ENCODE results near the gene PCDHB10.
"Not testable (repeated sequence)": the region's sequence is repeated elsewhere in the genome, so short reads cannot be mapped to it uniquely, and the experiment has no call there.

Gene PCDHB10

GRCh38 chr5:141188682-141189081 is 3.5 kb upstream of the PCDHB10 start:
- DNase-seq, result not testable (repeated sequence)

DNA sequence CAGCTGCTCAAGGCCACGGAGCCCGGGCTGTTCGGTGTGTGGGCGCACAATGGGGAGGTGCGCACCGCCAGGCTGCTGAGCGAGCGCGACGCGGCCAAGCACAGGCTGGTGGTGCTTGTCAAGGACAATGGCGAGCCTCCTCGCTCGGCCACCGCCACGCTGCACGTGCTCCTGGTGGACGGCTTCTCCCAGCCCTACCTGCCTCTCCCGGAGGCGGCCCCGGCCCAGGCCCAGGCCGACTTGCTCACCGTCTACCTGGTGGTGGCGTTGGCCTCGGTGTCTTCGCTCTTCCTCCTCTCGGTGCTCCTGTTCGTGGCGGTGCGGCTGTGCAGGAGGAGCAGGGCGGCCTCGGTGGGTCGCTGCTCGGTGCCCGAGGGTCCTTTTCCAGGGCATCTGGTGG is 3.0 kb upstream of the PCDHB10 start:
- not testable (repeated sequence) for DNase-seq

DNA sequence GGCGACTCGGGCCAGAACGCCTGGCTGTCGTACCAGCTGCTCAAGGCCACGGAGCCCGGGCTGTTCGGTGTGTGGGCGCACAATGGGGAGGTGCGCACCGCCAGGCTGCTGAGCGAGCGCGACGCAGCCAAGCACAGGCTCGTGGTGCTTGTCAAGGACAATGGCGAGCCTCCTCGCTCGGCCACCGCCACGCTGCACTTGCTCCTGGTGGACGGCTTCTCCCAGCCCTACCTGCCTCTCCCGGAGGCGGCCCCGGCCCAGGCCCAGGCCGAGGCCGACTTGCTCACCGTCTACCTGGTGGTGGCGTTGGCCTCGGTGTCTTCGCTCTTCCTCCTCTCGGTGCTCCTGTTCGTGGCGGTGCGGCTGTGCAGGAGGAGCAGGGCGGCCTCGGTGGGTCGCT is 2.2 kb downstream of the PCDHB10 start:
- not testable (repeated sequence) for DNase-seq

GRCh38 chr5:141196363-141196762 is 4.2 kb downstream of the PCDHB10 start:
- DNase-seq, result no peak

- no peak for DNase-seq
These were observed 7.4 kb downstream of the PCDHB10 start, which contains the start of gene PCDHB11 for GRCh38 chr5:141199359-141200235. TSS of gene PCDHB11 (plus strand) at chr5:141199627. CDS start at chr5:141199775, 148 bp downstream.

GRCh38 chr5:141201126-141201525 is 9.0 kb downstream of the PCDHB10 start:
- not testable (repeated sequence) for DNase-seq

DNA sequence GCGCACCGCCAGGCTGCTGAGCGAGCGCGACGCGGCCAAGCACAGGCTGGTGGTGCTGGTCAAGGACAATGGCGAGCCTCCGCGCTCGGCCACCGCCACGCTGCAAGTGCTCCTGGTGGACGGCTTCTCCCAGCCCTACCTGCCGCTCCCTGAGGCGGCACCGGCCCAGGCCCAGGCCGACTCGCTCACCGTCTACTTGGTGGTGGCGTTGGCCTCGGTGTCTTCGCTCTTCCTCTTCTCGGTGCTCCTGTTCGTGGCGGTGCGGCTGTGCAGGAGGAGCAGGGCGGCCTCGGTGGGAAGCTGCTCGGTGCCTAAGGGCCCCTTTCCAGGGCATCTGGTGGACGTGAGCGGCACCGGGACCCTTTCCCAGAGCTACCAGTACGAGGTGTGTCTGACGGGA is 9.5 kb downstream of the PCDHB10 start:
- DNase-seq, result not testable (repeated sequence)

- no peak for DNase-seq
These were observed 16.3 kb downstream of the PCDHB10 start, which contains the start of gene PCDHB12 for GRCh38 chr5:141208478-141208877. TSS of gene PCDHB12 (plus strand) at chr5:141208719. CDS start at chr5:141208908, 189 bp downstream.

DNA sequence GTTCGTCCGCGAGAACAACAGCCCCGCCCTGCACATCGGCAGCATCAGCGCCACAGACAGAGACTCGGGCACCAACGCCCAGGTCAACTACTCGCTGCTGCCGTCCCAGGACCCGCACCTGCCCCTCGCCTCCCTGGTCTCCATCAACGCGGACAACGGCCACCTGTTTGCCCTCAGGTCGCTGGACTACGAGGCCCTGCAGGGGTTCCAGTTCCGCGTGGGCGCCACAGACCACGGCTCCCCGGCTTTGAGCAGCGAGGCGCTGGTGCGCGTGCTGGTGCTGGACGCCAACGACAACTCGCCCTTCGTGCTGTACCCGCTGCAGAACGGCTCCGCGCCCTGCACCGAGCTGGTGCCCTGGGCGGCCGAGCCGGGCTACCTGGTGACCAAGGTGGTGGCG is 18.1 kb downstream of the PCDHB10 start:
- not testable (repeated sequence) for DNase-seq

- not testable (repeated sequence) for DNase-seq
These were observed 18.7 kb downstream of the PCDHB10 start for GRCh38 chr5:141210849-141211248.

DNA sequence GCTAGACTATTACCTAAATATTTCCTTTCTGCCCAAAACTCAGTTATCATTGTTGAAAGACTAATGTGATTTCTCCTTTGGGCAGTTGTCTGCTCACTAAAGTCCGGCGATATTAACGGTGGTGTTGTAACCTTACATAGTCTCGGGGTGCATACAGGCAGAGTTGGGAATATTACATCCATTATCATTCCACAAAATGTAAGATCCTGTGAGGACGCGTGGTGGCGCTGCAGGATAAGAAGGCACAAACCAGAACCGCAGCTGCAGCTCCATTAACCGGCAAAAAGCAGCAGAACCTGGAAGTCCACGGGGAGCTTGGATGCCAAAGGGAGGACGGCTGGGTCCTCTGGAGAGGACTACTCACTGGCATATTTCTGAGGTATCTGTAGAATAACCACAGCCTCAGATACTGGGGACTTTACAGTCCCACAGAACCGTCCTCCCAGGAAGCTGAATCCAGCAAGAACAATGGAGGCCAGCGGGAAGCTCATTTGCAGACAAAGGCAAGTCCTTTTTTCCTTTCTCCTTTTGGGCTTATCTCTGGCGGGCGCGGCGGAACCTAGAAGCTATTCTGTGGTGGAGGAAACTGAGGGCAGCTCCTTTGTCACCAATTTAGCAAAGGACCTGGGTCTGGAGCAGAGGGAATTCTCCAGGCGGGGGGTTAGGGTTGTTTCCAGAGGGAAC is 21.6 kb downstream of the PCDHB10 start, which contains the start of gene PCDHB13:
Gene PCDHB13 (plus strand): TSS at position 264 of the 684 bp plus-strand sequence. CDS start 205 bp downstream, at position 469.
- DNase-seq, result not testable (repeated sequence)

DNA sequence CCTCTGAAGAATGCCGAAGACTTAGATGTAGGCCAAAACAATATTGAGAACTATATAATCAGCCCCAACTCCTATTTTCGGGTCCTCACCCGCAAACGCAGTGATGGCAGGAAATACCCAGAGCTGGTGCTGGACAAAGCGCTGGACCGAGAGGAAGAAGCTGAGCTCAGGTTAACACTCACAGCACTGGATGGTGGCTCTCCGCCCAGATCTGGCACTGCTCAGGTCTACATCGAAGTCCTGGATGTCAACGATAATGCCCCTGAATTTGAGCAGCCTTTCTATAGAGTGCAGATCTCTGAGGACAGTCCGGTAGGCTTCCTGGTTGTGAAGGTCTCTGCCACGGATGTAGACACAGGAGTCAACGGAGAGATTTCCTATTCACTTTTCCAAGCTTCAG is 22.4 kb downstream of the PCDHB10 start:
- DNase-seq, result not testable (repeated sequence)

DNA sequence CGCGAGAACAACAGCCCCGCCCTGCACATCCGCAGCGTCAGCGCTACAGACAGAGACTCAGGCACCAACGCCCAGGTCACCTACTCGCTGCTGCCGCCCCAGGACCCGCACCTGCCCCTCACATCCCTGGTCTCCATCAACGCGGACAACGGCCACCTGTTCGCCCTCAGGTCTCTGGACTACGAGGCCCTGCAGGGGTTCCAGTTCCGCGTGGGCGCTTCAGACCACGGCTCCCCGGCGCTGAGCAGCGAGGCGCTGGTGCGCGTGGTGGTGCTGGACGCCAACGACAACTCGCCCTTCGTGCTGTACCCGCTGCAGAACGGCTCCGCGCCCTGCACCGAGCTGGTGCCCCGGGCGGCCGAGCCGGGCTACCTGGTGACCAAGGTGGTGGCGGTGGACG is 23.4 kb downstream of the PCDHB10 start:
- DNase-seq, result not testable (repeated sequence)

- DNase-seq, result not testable (repeated sequence)
These were observed 23.9 kb downstream of the PCDHB10 start for GRCh38 chr5:141216035-141216434.

DNA sequence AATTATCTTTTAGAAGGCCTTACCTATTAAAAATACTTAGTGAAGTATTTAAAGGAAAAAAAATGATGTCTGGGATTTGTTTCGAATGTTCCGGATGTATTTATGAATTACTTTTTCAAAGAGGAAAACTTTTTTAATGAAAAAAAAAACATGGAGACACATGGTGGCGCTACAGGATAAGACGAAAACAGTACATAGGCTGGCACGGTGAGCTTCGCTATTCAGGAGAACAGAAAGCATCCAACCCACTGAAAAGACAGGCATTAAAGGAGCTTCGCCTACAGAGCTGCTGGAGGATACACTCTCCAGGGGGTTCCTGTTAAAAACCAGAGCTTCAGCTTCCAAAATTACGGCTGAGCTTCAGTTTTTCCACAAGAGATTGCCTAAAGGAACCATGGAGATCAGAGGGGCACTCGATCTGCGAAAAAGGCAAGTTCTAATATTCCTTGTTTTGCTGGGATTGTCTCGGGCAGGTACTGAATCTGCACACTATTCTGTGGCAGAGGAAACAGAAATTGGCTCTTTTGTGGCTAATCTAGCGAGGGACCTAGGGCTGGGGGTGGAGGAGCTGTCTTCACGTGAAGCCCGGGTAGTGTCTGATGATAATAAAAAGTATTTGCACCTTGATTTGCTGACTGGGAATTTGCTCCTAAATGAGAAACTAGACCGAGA is 31.1 kb downstream of the PCDHB10 start, which contains the start of gene PCDHB14:
Gene PCDHB14 (plus strand): TSS at position 232 of the 672 bp plus-strand sequence. CDS start 163 bp downstream, at position 395.
- DNase-seq, result peak; percentile 25

DNA sequence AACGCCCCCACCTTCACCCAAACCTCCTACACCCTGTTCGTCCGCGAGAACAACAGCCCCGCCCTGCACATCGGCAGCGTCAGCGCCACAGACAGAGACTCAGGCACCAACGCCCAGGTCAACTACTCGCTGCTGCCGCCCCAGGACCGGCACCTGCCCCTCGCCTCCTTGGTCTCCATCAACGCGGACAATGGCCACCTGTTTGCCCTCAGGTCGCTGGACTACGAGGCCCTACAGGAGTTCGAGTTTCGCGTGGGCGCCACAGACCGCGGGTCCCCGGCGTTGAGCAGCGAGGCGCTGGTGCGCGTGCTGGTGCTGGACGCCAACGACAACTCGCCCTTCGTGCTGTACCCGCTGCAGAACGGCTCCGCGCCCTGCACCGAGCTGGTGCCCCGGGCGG is 32.7 kb downstream of the PCDHB10 start:
- DNase-seq, result not testable (repeated sequence)

DNA sequence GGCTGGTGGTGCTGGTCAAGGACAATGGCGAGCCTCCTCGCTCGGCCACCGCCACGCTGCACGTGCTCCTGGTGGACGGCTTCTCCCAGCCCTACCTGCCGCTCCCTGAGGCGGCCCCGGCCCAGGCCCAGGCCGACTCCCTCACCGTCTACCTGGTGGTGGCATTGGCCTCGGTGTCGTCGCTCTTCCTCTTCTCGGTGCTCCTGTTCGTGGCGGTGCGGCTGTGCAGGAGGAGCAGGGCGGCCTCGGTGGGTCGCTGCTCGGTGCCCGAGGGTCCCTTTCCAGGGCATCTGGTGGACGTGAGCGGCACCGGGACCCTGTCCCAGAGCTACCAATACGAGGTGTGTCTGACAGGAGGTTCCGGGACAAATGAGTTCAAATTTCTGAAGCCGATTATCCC is 33.3 kb downstream of the PCDHB10 start:
- not testable (repeated sequence) for DNase-seq

DNA sequence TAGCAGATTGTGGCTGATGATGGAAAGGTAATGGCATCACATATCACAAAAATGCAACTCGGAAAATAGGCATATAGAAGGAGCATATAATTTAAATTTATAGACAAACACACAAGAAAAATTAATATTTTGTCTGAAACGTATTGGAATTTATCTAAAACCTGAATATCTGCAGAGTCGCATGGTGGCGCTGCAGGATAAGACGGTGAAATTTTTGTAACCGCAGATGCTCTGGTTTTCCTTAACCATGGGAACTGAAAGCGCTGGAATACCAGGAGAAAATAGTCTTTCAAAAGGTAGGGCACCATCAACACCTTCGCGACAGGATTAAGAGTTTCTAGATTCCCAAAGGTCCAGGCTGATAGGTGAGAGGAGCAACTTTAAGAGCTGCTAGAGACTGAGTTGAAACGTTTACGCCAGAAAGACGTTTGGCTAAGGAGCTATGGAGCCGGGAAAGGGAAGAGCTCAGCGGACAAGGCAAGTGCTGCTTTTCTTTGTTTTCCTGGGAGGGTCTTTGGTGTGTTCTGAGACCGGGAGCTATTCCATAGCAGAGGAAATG is 42.0 kb downstream of the PCDHB10 start:
- DNase-seq, result no peak

- DNase-seq, result not testable (repeated sequence)
These were observed 43.8 kb downstream of the PCDHB10 start for GRCh38 chr5:141235922-141236321.

GRCh38 chr5:141236516-141237313 is 44.6 kb downstream of the PCDHB10 start:
- no peak for DNase-seq

DNA sequence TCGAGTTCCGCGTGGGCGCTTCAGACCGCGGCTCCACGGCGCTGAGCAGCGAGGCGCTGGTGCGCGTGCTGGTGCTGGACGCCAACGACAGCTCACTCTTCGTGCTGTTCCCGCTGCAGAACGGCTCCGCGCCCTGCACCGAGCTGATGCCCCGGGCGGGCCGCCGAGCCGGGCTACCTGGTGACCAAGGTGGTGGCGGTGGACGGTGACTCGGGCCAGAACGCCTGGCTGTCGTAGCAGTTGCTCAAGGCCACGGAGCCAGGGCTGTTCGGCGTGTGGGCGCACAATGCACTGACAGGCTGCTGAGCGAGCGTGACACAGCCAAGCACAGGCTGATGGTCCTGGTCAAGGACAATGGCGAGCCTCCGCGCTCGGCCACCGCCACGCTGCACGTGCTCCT is 49.3 kb downstream of the PCDHB10 start:
- no peak for DNase-seq
